UCSD-AML1 (cell line): ENCODE data around the gene ACOD1.
A peak's percentile ranks its signal among the peaks of the same experiment; 100 is the strongest.

Source experiments
- DNase-seq: peaks from one replicate; lab custom pipeline; 2025; ENCODE audit not compliant: unreplicated experiment; lab: John Stamatoyannopoulos, UW

The ACOD1 gene

GRCh38 chr13:76983676-76984075 lies 35.4 kb downstream of the ACOD1 start:
- no peak for DNase-seq

- no peak for DNase-seq
These were observed 43.1 kb downstream of the ACOD1 start for GRCh38 chr13:76991432-76991795.

- DNase-seq = peak; percentile 95
These were observed 43.7 kb downstream of the ACOD1 start, which contains the start of gene CLN5 for GRCh38 chr13:76991796-76992547. CLN5 (plus strand) TSS chr13:76992081; CDS start chr13:76992099, 18 bp downstream.

GRCh38 chr13:76992548-76993001 lies 44.3 kb downstream of the ACOD1 start:
- peak; percentile 28 for DNase-seq

- DNase-seq = no peak
These were observed 44.7 kb downstream of the ACOD1 start for GRCh38 chr13:76993021-76993420.

- no peak for DNase-seq
These were observed 45.2 kb downstream of the ACOD1 start for GRCh38 chr13:76993473-76993872.

GRCh38 chr13:76994281-76994680 lies 46.0 kb downstream of the ACOD1 start:
- no peak for DNase-seq

- DNase-seq = no peak
These were observed 52.2 kb downstream of the ACOD1 start for GRCh38 chr13:77000475-77000874.

GRCh38 chr13:77001540-77001939 lies 53.2 kb downstream of the ACOD1 start:
- DNase-seq = no peak

- no peak for DNase-seq
These were observed 53.8 kb downstream of the ACOD1 start for GRCh38 chr13:77001963-77002587.

GRCh38 chr13:77002590-77003190 lies 54.4 kb downstream of the ACOD1 start:
- DNase-seq = no peak
